Umbilical cord (tissue), 2 donors: Measurements from ENCODE around the gene RIPPLY2. TPM values are rescaled to one million over a fixed set of nuclear protein-coding genes. Genes with fewer than 3 reads are reported as not detected.
A peak's percentile ranks its signal among the peaks of the same experiment; 100 is the strongest.
"Not testable (repeated sequence)": the region's sequence is repeated elsewhere in the genome, so short reads cannot be mapped to it uniquely, and the experiment has no call there.

Source experiments
- DNase-seq: peaks from one replicate; pipeline ENCODE4 v3.0.0-alpha.2; 2015; ENCODE audit warnings: low spot score
- total RNA-seq: library from RNA; depleted of rRNA; stranded (reverse); fragments of >200 nt; gene quantifications from one replicate; pipeline ENCODE4 v1.2.3, GENCODE V29; 2014; ENCODE audit warnings: low replicate concordance; ENCODE audit not compliant: insufficient read depth

RIPPLY2 gene
- 7.0 TPM for total RNA-seq

DNA sequence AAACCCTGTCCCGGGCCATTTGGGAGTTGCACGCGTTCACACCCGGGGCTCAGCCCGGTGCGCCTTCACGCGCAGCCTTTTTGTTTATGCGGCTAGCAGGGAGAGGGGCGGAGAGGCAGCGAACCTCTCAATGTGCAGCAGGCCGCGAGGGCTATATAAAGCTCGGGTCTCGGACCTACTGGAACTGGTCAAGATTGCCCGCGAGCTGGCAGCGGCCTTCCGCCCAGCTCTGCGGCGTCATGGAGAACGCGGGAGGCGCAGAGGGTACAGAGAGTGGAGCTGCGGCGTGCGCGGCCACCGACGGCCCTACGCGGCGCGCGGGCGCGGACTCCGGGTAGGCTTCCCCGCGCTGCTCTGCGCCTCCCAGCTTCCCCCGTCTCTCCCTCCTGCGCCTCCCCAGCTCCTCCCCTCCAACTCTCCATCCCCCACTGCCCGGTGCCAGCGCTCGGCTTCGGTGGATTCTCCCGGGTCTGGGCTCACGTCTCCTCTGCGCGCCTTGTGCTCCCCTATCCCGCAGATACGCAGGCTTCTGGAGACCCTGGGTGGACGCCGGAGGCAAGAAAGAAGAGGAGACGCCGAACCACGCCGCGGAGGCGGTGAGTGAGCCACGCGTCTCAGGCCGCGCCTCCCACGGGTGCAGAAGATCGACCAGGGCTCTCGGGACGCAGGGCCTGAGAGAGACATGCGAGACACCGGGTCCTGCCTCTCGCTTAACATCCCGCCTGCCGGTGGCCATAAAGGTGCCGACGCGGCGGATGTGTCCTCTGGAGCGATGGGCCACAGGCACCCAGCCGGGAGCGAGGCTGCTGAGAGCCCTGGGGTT, at the start of gene RIPPLY2:
RIPPLY2 (plus strand) TSS at position 183 of the 823 bp plus-strand sequence; CDS start at position 240, 57 bp downstream.
- peak; percentile 56 for DNase-seq

DNA sequence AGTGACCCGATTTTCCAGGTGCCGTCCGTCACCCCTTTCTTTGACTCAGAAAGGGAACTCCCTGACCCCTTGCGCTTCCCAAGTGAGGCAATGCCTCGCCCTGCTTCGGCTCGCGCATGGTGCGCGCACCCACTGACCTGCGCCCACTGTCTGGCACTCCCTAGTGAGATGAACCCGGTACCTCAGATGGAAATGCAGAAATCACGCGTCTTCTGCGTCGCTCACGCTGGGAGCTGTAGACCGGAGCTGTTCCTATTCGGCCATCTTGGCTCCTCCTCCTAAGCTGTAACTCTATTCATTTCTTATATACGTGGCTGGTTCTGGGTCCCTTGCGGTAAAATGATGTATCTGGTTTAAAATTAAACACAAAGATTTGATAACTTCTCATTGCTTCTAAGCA, 49.7 kb upstream of the RIPPLY2 start:
- not testable (repeated sequence) for DNase-seq

DNA sequence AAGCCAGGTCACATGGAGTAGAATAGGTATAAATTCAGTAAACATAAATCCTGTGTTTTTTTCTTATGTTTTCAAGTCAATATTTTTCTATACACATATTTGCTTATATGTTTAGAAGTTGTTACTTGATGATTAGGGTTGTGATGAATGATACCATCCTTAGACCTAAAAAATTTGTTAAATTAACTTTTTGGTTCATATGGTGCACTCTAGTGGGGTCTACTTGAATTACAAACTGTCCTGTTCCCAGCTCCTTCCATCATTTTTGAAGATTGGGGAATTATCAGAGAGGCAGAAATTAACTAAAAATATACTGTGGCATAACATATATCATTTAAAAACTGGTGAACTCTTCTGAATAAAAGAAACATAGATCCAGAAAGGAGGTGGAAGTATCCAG, 48.3 kb upstream of the RIPPLY2 start:
- DNase-seq: no peak

DNA sequence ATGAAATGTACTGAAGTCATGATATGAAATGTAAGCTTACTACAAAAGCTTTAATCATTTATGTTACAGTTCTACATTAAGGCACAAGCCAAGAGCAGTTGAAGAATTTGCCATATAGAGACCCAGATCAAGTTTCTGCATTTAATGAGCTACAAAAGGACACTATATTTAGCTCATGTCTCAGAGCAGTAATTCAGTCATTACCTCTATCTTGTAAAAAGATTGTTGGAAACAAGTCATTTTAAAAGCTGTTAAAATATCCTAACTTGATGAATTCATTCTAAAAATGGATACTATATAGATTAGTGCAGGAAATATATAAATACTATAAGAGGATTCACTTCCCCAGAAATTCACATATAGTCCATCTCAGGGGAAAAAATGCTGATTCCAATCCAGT, 45.2 kb upstream of the RIPPLY2 start:
- DNase-seq: no peak

DNA sequence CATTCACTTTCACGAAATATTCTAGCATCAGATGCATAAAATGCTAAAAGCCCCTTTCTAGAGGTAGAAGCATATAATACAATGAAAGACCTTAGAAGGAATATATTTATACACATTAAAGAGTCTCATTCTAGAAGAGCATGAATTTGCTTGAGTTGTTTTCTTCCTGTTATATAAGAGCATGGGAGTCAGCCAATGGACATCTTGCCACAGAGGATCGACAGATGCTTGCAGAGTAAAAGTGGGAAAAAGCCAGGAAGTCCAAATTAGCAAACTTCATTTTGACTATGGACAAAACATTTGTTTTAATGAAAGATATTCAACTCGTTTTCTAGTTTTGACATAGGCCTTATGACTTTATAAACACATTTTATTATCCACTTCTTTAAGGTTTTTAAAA, 44.2 kb upstream of the RIPPLY2 start:
- no peak for DNase-seq

GRCh38 chr6:83812595-83812994, 40.6 kb upstream of the RIPPLY2 start:
- DNase-seq: no peak

GRCh38 chr6:83815631-83816272, 37.4 kb upstream of the RIPPLY2 start:
- no peak for DNase-seq

DNA sequence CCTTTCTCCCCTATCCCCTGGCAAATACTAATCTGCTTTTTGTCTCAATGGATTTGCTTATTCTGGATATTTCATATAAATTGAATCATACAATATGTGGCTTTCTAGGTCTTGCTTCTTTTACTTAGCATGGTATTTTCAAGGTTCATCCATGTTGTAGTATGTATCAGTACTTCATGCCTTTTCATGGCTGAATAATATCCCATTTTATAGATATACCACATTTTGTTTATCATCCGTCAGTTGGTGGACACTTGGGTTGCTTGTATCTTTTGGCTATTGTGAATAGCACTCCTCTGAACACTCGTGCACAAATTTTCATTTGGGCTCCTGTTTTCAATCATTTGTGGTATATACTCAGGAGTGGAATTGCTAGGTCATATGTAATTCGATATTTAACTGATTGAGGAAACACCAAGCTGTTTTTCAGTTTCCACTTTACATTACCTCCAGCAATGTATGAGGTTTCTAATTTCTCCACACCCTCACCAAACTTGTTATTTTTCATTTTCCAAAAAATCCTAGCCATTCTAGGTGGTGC, 30.5 kb upstream of the RIPPLY2 start:
- DNase-seq: no peak

DNA sequence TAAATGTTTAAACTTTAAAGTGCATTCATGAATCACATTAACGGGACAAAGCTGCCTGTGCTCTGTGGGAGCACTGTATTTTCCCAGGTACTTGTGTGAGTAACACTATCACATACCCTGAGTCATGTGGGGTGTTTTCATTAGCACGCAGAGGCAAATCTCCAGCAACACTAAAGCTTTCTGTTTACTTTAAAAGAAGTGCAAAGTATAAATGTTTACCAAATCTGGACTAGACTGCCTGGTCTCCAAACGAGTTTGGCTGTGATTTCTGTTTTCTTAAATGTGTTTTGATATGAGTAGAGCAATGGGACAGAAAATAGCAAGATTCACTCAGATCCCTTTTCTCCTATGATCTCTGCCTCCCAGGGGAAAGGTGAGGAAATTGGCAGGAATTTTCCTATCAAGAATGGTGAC, 28.8 kb upstream of the RIPPLY2 start:
- DNase-seq: no peak

- no peak for DNase-seq
These were observed 28.3 kb upstream of the RIPPLY2 start for GRCh38 chr6:83824831-83825230.

- DNase-seq: no peak
These were observed 26.1 kb upstream of the RIPPLY2 start for GRCh38 chr6:83827050-83827449.

GRCh38 chr6:83838727-83839126, 14.4 kb upstream of the RIPPLY2 start:
- DNase-seq: no peak

DNA sequence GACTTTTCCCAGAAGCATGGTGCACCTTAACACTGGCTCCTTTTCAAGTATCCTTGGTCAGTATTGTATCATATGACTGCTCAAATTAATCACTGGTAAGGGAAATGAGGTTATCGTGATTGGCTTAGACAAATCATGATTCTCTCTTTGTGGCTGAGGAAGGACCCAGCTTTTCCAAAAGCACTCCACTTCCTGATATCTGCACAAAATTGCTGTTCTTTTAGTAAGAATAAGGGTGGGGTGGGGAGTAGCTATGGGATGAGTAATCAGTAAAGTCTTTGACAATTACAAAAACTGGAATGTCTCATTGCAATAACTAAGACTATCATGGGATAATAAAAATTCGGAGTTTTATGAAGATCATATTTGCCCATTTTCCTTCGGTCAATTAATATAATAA, 9.0 kb upstream of the RIPPLY2 start:
- no peak for DNase-seq

DNA sequence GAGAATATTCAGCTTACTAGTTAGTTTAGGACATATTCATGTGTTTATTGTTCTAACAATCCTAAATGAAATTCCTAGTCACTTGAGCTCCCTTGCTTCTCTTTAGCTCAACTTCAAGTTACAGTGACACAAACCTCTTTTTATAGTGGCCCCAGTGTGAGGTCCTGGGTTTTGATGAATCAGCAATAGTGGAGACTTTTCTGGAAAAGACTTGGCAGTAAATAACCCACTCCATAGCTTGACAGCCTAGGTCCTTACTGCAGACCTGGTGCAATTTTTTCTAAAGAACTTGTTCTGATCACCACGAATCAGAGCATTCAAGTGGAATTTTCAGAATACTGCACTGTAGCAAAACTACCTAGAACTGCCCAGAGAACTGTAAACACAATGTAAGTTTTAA, 6.9 kb upstream of the RIPPLY2 start:
- DNase-seq: no peak

DNA sequence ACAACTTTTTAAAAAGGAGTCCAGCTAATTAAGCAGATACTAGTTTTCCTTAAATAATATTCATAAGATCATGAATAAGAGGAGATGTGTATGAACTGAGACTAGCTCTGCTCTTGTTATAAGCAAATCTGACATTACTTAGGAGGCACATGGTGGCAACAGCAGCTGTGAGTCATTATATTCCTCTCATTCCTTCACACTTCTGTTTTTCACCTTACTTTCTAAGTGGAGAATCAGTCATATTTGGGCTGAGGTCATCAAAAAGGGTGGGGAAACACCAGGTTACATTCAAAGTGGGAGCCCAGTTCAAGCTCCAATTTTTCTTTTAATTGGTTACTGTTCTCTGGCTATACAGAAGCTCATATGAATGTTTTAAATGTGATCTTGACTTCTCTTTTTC, 6.0 kb upstream of the RIPPLY2 start:
- DNase-seq: no peak

- DNase-seq: no peak
These were observed 4.0 kb upstream of the RIPPLY2 start for GRCh38 chr6:83849127-83849526.

GRCh38 chr6:83849610-83850009, 3.5 kb upstream of the RIPPLY2 start:
- no peak for DNase-seq

DNA sequence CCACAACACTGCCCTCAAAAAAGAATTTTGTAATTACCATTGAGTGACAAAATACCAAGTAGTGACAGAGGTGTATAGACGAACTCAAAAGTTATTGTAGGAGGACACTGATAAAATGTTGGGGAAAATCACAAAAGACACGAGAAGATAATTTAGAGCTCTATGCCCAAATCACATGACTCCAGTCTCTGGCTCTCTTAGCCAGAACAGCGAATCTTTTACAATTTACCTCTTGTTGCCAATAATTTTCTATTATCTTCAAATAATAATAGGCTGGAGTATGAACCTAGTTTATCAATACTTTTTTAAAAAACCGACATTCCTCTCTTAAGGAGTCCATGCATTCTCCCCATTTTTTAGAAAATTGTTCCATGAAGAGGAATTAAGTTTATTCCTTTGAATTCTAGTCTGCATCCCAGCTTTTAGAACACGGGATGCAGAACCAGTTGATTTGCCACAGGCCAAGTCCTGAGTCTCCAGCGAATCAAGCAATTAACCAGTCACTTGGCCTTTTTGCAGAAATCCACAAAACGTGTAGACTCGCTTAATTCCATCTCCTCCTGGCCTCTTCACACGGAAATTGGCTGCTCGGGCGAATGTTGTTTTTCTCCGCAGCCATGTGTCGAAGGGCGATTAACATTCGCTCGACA, 507 bp upstream of the RIPPLY2 start:
- DNase-seq: no peak

DNA sequence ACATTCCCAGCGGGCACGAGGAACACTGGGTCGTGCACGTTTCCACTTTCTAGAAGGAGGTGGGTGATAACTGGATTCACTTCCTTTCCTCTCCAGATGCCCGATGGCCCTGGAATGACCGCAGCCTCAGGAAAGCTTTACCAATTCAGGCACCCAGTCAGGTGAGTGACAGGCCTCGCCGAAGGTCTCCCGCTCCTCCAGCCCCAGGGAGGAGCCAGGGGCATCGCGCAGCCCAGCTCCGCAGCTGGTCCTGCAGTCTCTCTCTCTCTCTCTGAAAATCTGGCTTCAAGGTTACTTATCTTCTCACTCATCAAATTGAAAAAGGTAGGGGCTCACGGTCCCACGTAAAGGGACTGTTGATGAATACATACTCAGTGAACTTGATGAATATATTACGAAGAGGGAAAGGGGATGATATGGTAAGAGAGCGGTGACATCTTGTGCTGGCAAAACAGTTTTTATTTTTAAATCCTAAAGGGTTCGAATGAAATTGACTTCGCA, 891 bp downstream of the RIPPLY2 start:
- DNase-seq: no peak

- no peak for DNase-seq
These were observed 1.6 kb downstream of the RIPPLY2 start for GRCh38 chr6:83854766-83855165.

DNA sequence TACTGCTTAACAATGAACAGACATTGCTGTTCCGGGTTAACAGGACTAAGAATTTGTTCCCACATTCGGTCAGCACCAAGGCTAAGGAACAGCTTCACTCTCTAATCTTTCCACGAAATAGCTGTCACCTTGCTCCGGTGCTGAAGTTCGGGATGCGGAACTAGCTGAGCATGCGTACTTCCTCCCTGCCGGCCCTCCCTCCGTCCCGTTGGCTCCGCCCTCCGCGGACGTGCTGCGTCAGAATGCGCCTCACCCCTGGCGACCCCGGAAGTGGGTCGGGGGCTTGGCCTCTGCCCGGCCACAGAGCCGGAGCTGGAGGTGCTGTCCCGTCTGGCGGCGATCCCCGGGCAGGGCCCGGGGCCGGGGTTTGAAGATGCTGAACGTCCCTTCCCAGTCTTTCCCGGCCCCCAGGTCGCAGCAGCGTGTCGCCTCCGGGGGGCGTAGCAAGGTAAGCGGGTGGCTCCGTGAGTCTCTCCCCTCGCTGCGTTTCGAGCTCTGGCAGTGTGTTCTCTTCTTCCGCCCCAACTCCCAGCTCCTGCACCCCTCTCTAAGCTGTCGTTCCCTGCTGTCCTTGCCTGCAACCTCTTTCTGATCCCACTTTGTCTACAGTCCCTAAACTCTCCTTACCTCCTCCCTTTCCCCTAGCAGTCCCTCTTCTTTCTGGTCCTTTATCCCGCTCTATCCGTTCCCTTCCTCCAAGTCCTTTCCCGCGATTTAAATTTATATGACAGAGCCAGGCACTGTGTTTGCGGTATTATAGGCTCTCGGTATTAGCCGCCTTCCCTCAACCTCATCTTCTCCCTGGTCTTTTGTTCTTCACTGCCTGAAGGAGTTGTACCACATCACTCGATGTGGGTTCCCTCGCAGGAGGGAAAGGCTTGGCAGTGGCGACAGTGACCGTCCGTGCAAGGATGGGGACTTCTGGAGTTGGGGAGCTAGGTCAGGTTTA, 6.5 kb downstream of the RIPPLY2 start, which contains the start of gene CYB5R4:
CYB5R4 (plus strand) TSS at position 280 of the 949 bp plus-strand sequence; CDS start at position 374, 94 bp downstream.
- DNase-seq: peak; percentile 98
